ENCODE measurements around the gene HAO2.

DNA sequence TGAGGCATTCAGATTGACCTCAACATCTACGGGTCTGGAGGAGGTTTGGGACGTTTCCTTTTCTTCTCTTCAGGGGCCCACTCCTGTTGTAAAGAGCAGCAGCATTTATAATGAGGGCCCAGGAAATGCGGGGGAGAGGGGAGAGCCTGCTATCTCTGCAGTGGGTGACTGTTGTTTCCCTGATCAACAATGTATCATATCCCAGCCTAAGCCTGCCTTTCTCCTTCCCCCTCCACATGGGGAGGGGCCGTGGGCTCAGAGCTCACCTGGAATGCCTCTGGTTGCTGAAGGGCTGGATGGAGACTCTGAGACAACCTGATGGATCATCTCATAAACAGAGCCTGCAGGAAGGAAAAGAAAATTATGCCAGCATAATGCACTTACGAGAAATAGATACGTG is 36.0 kb upstream of the HAO2 start:
- TF ChIP-seq POLR2A (IDR thresholded peaks at IDR 0.05), result no peak
- TF ChIP-seq, protein P1, sequence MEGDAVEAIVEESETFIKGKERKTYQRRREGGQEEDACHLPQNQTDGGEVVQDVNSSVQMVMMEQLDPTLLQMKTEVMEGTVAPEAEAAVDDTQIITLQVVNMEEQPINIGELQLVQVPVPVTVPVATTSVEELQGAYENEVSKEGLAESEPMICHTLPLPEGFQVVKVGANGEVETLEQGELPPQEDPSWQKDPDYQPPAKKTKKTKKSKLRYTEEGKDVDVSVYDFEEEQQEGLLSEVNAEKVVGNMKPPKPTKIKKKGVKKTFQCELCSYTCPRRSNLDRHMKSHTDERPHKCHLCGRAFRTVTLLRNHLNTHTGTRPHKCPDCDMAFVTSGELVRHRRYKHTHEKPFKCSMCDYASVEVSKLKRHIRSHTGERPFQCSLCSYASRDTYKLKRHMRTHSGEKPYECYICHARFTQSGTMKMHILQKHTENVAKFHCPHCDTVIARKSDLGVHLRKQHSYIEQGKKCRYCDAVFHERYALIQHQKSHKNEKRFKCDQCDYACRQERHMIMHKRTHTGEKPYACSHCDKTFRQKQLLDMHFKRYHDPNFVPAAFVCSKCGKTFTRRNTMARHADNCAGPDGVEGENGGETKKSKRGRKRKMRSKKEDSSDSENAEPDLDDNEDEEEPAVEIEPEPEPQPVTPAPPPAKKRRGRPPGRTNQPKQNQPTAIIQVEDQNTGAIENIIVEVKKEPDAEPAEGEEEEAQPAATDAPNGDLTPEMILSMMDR (IDR thresholded peaks at IDR 0.05), result no peak
